CD4-positive, alpha-beta T cell treated with Interleukin-6 for 4 hours (primary cell): ENCODE measurements around the gene UBASH3B.
A peak's percentile ranks its signal among the peaks of the same experiment; 100 is the strongest.

ENCODE experiments used
- DNase-seq: peaks from one replicate; pipeline ENCODE4 v3.0.0-alpha.2; 2020; ENCODE audit warnings: mixed read lengths

UBASH3B gene

GRCh38 chr11:122791411-122791810 lies 135.9 kb downstream of the UBASH3B start:
- no peak for DNase-seq

- DNase-seq = no peak
These were observed 136.3 kb downstream of the UBASH3B start for GRCh38 chr11:122791836-122792235.

GRCh38 chr11:122793515-122793914 lies 138.0 kb downstream of the UBASH3B start:
- DNase-seq = no peak

- no peak for DNase-seq
These were observed 139.8 kb downstream of the UBASH3B start for GRCh38 chr11:122795307-122795706.

GRCh38 chr11:122796128-122796717 lies 140.7 kb downstream of the UBASH3B start:
- DNase-seq = peak; percentile 76

GRCh38 chr11:122797651-122798050 lies 142.1 kb downstream of the UBASH3B start:
- no peak for DNase-seq

- DNase-seq = no peak
These were observed 144.0 kb downstream of the UBASH3B start for GRCh38 chr11:122799406-122800105.

- no peak for DNase-seq
These were observed 147.4 kb downstream of the UBASH3B start for GRCh38 chr11:122802876-122803275.

GRCh38 chr11:122803306-122803705 lies 147.8 kb downstream of the UBASH3B start:
- no peak for DNase-seq

GRCh38 chr11:122803716-122804115 lies 148.2 kb downstream of the UBASH3B start:
- DNase-seq = no peak

GRCh38 chr11:122804161-122804560 lies 148.6 kb downstream of the UBASH3B start:
- DNase-seq = no peak

- DNase-seq = no peak
These were observed 149.3 kb downstream of the UBASH3B start for GRCh38 chr11:122804796-122805195.

GRCh38 chr11:122807731-122808477 lies 152.4 kb downstream of the UBASH3B start:
- no peak for DNase-seq

- DNase-seq = no peak
These were observed 153.0 kb downstream of the UBASH3B start for GRCh38 chr11:122808478-122808869.

GRCh38 chr11:122809866-122810265 lies 154.3 kb downstream of the UBASH3B start:
- DNase-seq = no peak

GRCh38 chr11:122811721-122812120 lies 156.2 kb downstream of the UBASH3B start:
- no peak for DNase-seq

- no peak for DNase-seq
These were observed 157.1 kb downstream of the UBASH3B start for GRCh38 chr11:122812638-122813037.

- no peak for DNase-seq
These were observed 157.8 kb downstream of the UBASH3B start for GRCh38 chr11:122813176-122813893.

GRCh38 chr11:122813894-122814270 lies 158.4 kb downstream of the UBASH3B start:
- no peak for DNase-seq

GRCh38 chr11:122814401-122814800 lies 158.9 kb downstream of the UBASH3B start:
- DNase-seq = no peak

- DNase-seq = no peak
These were observed 160.4 kb downstream of the UBASH3B start for GRCh38 chr11:122815900-122816299.

GRCh38 chr11:122816761-122817520 lies 161.4 kb downstream of the UBASH3B start:
- DNase-seq = no peak

- no peak for DNase-seq
These were observed 164.6 kb downstream of the UBASH3B start for GRCh38 chr11:122820158-122820557.
